ENCODE measurements around the gene PLAAT3.

DNA sequence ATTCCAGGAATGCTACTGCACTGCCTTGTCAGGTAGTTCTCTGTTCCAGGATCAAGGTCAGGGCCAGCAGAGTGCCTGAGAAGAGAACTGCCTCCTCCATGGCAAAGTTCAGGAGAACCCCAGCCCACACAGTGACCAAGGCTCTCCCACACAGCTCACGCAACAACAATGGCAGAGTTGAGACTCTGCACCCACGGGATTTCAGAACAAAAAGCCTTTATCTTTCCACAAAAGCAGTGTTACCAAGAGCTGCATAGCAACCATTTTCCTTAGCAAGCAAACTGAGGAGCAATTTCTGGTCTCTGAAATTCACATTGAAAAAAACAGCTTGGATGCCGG lies 11.1 kb downstream of the PLAAT3 start:
- TF ChIP-seq, protein P1, sequence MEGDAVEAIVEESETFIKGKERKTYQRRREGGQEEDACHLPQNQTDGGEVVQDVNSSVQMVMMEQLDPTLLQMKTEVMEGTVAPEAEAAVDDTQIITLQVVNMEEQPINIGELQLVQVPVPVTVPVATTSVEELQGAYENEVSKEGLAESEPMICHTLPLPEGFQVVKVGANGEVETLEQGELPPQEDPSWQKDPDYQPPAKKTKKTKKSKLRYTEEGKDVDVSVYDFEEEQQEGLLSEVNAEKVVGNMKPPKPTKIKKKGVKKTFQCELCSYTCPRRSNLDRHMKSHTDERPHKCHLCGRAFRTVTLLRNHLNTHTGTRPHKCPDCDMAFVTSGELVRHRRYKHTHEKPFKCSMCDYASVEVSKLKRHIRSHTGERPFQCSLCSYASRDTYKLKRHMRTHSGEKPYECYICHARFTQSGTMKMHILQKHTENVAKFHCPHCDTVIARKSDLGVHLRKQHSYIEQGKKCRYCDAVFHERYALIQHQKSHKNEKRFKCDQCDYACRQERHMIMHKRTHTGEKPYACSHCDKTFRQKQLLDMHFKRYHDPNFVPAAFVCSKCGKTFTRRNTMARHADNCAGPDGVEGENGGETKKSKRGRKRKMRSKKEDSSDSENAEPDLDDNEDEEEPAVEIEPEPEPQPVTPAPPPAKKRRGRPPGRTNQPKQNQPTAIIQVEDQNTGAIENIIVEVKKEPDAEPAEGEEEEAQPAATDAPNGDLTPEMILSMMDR (IDR thresholded peaks at IDR 0.05; ENCODE audit: borderline replicate concordance, extremely low read depth, low read length, poor library complexity, severe bottlenecking): no peak
- TF ChIP-seq EZH2 (IDR thresholded peaks at IDR 0.05; ENCODE audit: borderline replicate concordance, low read depth, low read length, severe bottlenecking): no peak
